ENCODE results near the gene NPVF. TPM values are rescaled to one million over a fixed set of nuclear protein-coding genes. Genes with fewer than 3 reads are reported as not detected.

NPVF gene
- total RNA-seq, 4 donors from 2014 or later: not detected

GRCh38 chr7:25222666-25223065 is 5.6 kb downstream of the NPVF start:
- no peak for DNase-seq (ENCODE audit: low spot score in 2 of 2)
- TF ChIP-seq CTCF (IDR thresholded peaks at IDR 0.05) (no peak), POLR2A (IDR thresholded peaks at IDR 0.05) (no peak)
- H3K4me3 ChIP-seq (ENCODE audit: low read depth, poor library complexity, severe bottlenecking): no peak overlapping the region
- intact Hi-C loops (cut with DNase I; ENCODE audit: low total_unique reads): no loop called here
- WGBS, 2 donors: 91% methylated on average over 5 of the region's 5 CpGs

GRCh38 chr7:25221009-25221408 is 7.3 kb downstream of the NPVF start:
- no peak for TF ChIP-seq CTCF (IDR thresholded peaks at IDR 0.05)
- TF ChIP-seq POLR2A (IDR thresholded peaks at IDR 0.05): no peak
- intact Hi-C loops (cut with DNase I; ENCODE audit: low total_unique reads): no loop called here
- WGBS, 2 donors: 91 to 93% methylated on average over 2 of the region's 2 CpGs
- no peak overlapping the region for H3K4me3 ChIP-seq (ENCODE audit: low read depth, poor library complexity, severe bottlenecking)
- no peak for DNase-seq (ENCODE audit: low spot score in 2 of 2)

GRCh38 chr7:25218191-25218590 is 10.1 kb downstream of the NPVF start:
- H3K4me3 ChIP-seq (ENCODE audit: low read depth, poor library complexity, severe bottlenecking): no peak overlapping the region
- TF ChIP-seq CTCF (IDR thresholded peaks at IDR 0.05) (no peak), POLR2A (IDR thresholded peaks at IDR 0.05) (no peak)
- intact Hi-C loops (cut with DNase I; ENCODE audit: low total_unique reads): no loop called here
- DNase-seq (ENCODE audit: low spot score in 2 of 2): no peak
- 88 to 93% methylated on average over 3 of the region's 3 CpGs for WGBS, 2 donors

- TF ChIP-seq CTCF (IDR thresholded peaks at IDR 0.05): no peak
- TF ChIP-seq POLR2A (IDR thresholded peaks at IDR 0.05): no peak
Observed at GRCh38 chr7:25216837-25217236, 11.4 kb downstream of the NPVF start.

GRCh38 chr7:25215694-25216335 is 12.5 kb downstream of the NPVF start:
- intact Hi-C loops (cut with DNase I; ENCODE audit: low total_unique reads): no loop called here
- no peak for DNase-seq (ENCODE audit: low spot score in 2 of 2)
- TF ChIP-seq POLR2A (IDR thresholded peaks at IDR 0.05) (no peak), CTCF (IDR thresholded peaks at IDR 0.05) (no peak)
- 70 to 73% methylated on average over 8 of the region's 8 CpGs for WGBS, 2 donors
- no peak overlapping the region for H3K4me3 ChIP-seq (ENCODE audit: low read depth, poor library complexity, severe bottlenecking)

More at GRCh38 chr7:25216837-25217236, 11.4 kb downstream of the NPVF start:
- no peak overlapping the region for H3K4me3 ChIP-seq (ENCODE audit: low read depth, poor library complexity, severe bottlenecking)
- 3% methylated on average over 2 of the region's 2 CpGs for WGBS, 2 donors
- intact Hi-C loops (cut with DNase I; ENCODE audit: low total_unique reads): no loop called here
- no peak for DNase-seq (ENCODE audit: low spot score in 2 of 2)
